Panc1 (cell line): Measurements from ENCODE around the gene B4GALNT4. TPM values are rescaled to one million over a fixed set of nuclear protein-coding genes. Genes with fewer than 3 reads are reported as not detected.

ENCODE experiments used
- ATAC-seq: fragments of 200-7000 bp; cut with Tn5 transposase; 2 replicates; pipeline ENCODE4 v1.9.1; 2020; ENCODE audit warnings: mild to moderate bottlenecking, moderate library complexity
- BruUV-seq: library from RNA; stranded (reverse); fragments of 400-500 nt; replicated peaks from 2 replicates; lab custom pipeline; 2021; lab: Mats Ljungman, UMichigan
- CTCF ChIA-PET: fragments of 300-600 bp; sonication (Branson Sonifier 250); formaldehyde crosslinking; loops from one replicate; lab custom pipeline; 2022; ENCODE audit warnings: antibody characterized with exemption; lab: Charles Lee
- POLR2A ChIA-PET: fragments of 300-600 bp; sonication (Branson Sonifier 250); formaldehyde crosslinking; loops from one replicate; lab custom pipeline; 2022; ENCODE audit warnings: antibody characterized with exemption; lab: Charles Lee
- DNase-seq: peaks from one replicate; pipeline ENCODE4 v3.0.0-alpha.2; 2010; ENCODE audit warnings: low read depth, low spot score
- H3K27ac ChIP-seq: 2 replicates; pipeline ENCODE4 v1.5.1; 2011; ENCODE audit warnings: mild to moderate bottlenecking, low read length, inconsistent platforms
- H3K27me3 ChIP-seq: fragments of 200-500 bp; sonication (Bioruptor generic); 2 replicates; pipeline ENCODE4 v1.6.0; 2014; ENCODE audit warnings: low read length, inconsistent platforms; ENCODE audit not compliant: control insufficient read depth, insufficient read depth
- H3K36me3 ChIP-seq: fragments of 200-500 bp; sonication (Bioruptor generic); 2 replicates; pipeline ENCODE4 v1.5.1; 2014; ENCODE audit warnings: inconsistent platforms, mild to moderate bottlenecking, low read length, moderate library complexity; ENCODE audit not compliant: control insufficient read depth, insufficient read depth
- H3K4me1 ChIP-seq: 2 replicates; pipeline ENCODE4 v1.5.1; 2011; ENCODE audit warnings: inconsistent platforms, mild to moderate bottlenecking, low read length, moderate library complexity; ENCODE audit not compliant: control insufficient read depth, insufficient read depth
- H3K4me3 ChIP-seq, 2 experiments: 2 replicates each; pipeline ENCODE4 v1.5.1; 2011 to 2012; ENCODE audit warnings: low read depth in 2 of 2, low read length in 2 of 2, mild to moderate bottlenecking in 2 of 2, inconsistent platforms in 1 of 2, moderate library complexity in 1 of 2
- H3K9me3 ChIP-seq: fragments of 200-500 bp; sonication (Bioruptor generic); 2 replicates; pipeline ENCODE4 v1.5.1; 2014; ENCODE audit warnings: low read depth, mild to moderate bottlenecking, inconsistent platforms, low read length, moderate library complexity; ENCODE audit not compliant: control insufficient read depth, insufficient read depth
- CTCF ChIP-seq: fragments of 450-650 bp; IDR thresholded peaks from 2 replicates; pipeline ENCODE4 v1.5.1; 2017; ENCODE audit warnings: mild to moderate bottlenecking
- POLR2AphosphoS5 ChIP-seq: IDR thresholded peaks from 2 replicates; pipeline ENCODE4 v1.6.1; 2012; ENCODE audit warnings: mild to moderate bottlenecking, low read depth, low read length, moderate library complexity
- REST ChIP-seq, 2 experiments: IDR thresholded peaks; 2 replicates each; pipeline ENCODE4 v1.6.1; 2011 to 2012; ENCODE audit warnings: low read depth in 2 of 2, control low read depth in 1 of 2, low read length in 1 of 2, mild to moderate bottlenecking in 1 of 2, moderate library complexity in 1 of 2; ENCODE audit not compliant: insufficient read depth in 1 of 2
- SIN3A ChIP-seq: IDR thresholded peaks from 2 replicates; pipeline ENCODE4 v1.6.1; 2012; ENCODE audit warnings: low read depth, mild to moderate bottlenecking, low read length, moderate library complexity, borderline replicate concordance; ENCODE audit not compliant: insufficient read depth
- TCF7L2 ChIP-seq: IDR thresholded peaks from 2 replicates; pipeline ENCODE4 v1.6.1; 2011; ENCODE audit warnings: mild to moderate bottlenecking, low read depth, low read length, inconsistent platforms
- in situ Hi-C: cut with HindIII; loops from 2 replicates; pipeline ENCODE4 v1.10.0; 2016; ENCODE audit warnings: low sequenced_read_pairs, low pct_unique_long_range_greater_than_20kb
- intact Hi-C: fragments of 100-400 bp; cut with micrococcal nuclease; formaldehyde crosslinking; loops from one replicate; pipeline ENCODE4 v1.10.0; 2022; ENCODE audit not compliant: unreplicated experiment
- total RNA-seq: library from RNA; stranded (reverse); gene quantifications from one replicate; pipeline ENCODE4 v1.2.1, GENCODE V29; 2021; ENCODE audit not compliant: unreplicated experiment

The B4GALNT4 gene
- total RNA-seq, 1 experiment from 2014 or later = 122 TPM

GRCh38 chr11:405323-405953, 36.1 kb downstream of the B4GALNT4 start:
- peak overlapping the region; percentile 79 to 84 for H3K4me3 ChIP-seq
- no TSS peak for BruUV-seq
- no peaks in the 10 kb centered on the region for H3K27me3 ChIP-seq
- intact Hi-C loops (loop anchor here (5.0 kb wide), 1 partner anchor 42 kb away; no protein-coding TSS in a partner anchor), in situ Hi-C loops (no loop called here)
- TF ChIP-seq REST (IDR thresholded peaks at IDR 0.05; ENCODE audit: insufficient read depth in 1 of 2, low read depth in 2 of 2, low read length in 1 of 2) (no peak), SIN3A (no peak), CTCF (peak; percentile 81), POLR2AphosphoS5 (no peak), TCF7L2 (no peak)
- peak; percentile 23 for ATAC-seq
- no peaks in the 10 kb centered on the region for H3K36me3 ChIP-seq
- CTCF ChIA-PET = interaction anchor here (2.8 kb wide), 1 partner anchor 43 kb away, joined by 38 read pairs; no protein-coding TSS in a partner anchor
- no peak for DNase-seq
- no peaks in the 10 kb centered on the region for H3K9me3 ChIP-seq
- peak overlapping the region; percentile 85 for H3K27ac ChIP-seq
- peaks cover 30% of the 10 kb centered on the region for H3K4me1 ChIP-seq
- POLR2A ChIA-PET = interaction anchor here (0.6 kb wide), 1 partner anchor 11 kb away, joined by 5 read pairs; no protein-coding TSS in a partner anchor

GRCh38 chr11:405954-406795, 36.9 kb downstream of the B4GALNT4 start:
- Histone ChIP-seq H3K27me3 (no peaks in the 10 kb centered on the region), H3K4me3 (peak overlapping the region; percentile 79 to 84), H3K4me1 (peaks cover 30% of the 10 kb centered on the region), H3K36me3 (no peaks in the 10 kb centered on the region), H3K9me3 (no peaks in the 10 kb centered on the region), H3K27ac (peak overlapping the region; percentile 85)
- BruUV-seq = TSS peak; percentile 100
- POLR2A ChIA-PET = interaction anchor here (0.6 to 1.4 kb wide), 3 partner anchors 10 to 100 kb away, joined by 5 to 8 read pairs (median 5); no protein-coding TSS in a partner anchor
- in situ Hi-C loops (no loop called here), intact Hi-C loops (loop anchor here (5.0 kb wide), 1 partner anchor 41 kb away; no protein-coding TSS in a partner anchor)
- no peak for TF ChIP-seq TCF7L2
- TF ChIP-seq POLR2AphosphoS5 = peak; percentile 35; the same call in 1 of the 2 replicates
- no peak for TF ChIP-seq REST (IDR thresholded peaks at IDR 0.05; ENCODE audit: insufficient read depth in 1 of 2, low read depth in 2 of 2, low read length in 1 of 2)
- TF ChIP-seq CTCF = peak; percentile 0; the same call in 1 of the 2 replicates
- TF ChIP-seq SIN3A = 0 out of 2 replicates have a peak, but pooled peaks have one; percentile 23
- CTCF ChIA-PET = interaction anchor here (0.6 to 2.8 kb wide), 3 partner anchors 37 to 46 kb away, joined by 3 to 38 read pairs (median 3); no protein-coding TSS in a partner anchor
- no peak for DNase-seq
- peak; percentile 13 for ATAC-seq
